HS-5 (cell line): Measurements from ENCODE around the gene LTF.

Experiments
- DNase-seq: peaks from one replicate; pipeline ENCODE4 v3.0.0-alpha.2; 2012; ENCODE audit warnings: low read depth

LTF gene

DNA sequence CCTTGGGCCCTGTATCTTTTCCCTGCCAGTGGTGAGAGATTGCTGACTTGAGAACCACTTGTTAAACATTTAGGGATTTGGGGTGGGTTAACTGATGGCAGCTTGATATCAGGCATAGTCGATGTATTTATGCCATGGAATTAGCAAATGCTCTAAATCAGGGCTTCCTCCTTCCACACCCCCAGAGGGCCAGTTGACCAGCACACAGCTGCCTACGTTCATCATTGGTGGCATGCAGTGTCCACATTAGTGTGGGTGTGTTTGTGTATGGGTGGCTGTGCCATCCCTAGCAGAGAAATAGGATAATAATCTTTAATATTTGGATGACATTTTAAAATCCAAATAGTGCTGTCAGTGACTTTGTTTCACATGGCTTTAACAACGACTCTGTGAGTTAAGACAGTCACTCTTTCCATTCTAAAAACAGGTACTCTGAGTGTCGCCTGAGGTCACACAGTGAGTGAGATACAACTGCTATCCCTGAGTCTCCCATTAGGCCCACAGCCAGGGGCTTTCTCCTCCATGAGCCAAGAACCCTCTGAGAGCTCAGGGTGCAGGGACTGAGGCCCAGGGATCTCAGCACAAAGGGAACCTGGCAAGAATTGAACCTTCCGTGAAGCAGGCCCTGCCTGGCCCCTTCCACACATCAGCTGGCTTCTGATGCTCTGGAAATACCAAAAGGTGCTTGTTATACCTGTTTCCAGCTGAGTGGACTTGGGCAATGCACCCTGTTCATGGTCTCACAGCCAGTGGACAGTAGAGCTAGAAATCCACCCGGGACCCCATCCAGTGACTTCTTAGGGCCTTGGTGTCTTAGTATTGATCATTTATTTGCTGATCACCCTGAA lies 4.3 kb upstream of the LTF start:
- no peak for DNase-seq

DNA sequence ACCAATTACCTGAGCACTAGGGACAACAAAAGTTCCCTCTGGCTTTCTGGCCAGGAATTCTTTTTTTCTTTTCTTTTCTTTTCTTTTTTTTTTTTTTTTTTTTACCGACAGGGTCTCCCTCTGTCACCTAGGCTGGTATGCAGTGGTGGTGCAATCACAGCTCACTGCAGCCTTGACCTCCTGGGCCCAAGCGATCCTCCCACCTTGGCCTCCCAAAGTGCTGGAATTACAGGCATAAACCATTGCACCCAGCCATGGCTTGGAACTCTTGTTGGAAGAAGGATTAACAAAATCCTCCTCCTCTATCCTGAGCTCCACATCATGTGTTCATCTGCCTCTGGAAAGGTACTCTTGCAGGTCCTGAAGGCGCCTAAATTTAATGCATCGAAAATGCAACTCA lies 2.9 kb upstream of the LTF start:
- DNase-seq = no peak

DNA sequence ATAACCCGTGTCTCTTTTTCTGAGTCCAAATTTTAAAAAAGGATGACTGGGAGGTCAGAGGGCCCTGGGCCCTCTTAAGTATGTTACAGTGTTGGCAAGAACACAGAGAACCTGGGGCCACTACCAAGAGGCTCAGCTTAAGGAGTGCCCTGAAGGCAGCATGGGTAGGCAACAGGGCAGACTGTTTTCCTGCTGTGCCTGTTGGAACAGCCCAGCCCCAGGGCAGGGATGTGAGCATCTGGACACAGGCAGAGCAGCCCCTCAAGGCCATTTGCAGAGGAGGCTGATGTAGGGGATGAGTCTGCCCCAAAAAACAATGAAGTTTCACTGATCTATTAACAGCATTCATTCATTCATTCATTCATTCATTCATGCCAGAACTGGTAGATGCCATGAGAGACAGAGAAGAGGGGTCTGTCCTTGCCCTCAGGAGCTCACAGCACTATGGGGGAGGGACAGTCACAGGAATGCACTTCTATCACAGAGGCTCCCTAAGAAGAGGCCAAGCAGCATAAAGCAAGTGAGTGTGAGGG lies 2.2 kb upstream of the LTF start:
- no peak for DNase-seq

DNA sequence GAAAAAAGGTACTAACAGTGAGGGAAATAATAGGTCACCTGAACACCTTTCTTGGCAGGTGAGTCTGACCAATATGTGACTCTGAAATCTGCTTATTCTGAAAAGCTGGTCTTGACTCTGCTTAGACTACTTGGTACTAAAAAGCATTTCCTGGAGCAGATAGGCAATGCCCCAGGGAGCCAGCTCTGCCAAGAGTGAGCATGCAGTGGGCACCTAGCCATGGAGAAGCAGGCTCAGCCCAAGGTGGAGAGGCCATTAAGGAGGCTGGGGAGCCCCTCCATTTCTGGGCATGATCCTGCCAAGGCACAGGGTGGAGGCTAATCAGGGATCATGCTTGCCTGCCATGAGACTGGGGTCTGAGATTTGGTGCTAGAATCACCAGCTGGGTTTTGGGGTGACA lies 1.6 kb upstream of the LTF start:
- DNase-seq = no peak

DNA sequence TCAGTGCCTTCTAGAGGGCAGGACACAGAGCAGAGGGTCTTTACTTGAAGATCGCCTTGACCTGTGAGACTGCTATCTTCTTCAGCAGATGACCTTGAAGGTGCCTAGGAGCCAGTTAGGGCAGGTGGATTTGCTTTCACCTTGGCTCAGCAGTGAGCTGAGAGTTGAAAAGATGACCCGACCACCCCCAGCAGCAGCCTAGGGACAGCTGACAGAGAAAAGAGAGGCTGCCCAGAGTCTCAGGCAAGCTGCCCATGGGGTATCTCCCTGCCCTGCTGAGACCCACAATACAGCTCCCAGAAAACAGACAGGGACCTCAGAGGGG lies 453 bp upstream of the LTF start:
- no peak for DNase-seq

DNA sequence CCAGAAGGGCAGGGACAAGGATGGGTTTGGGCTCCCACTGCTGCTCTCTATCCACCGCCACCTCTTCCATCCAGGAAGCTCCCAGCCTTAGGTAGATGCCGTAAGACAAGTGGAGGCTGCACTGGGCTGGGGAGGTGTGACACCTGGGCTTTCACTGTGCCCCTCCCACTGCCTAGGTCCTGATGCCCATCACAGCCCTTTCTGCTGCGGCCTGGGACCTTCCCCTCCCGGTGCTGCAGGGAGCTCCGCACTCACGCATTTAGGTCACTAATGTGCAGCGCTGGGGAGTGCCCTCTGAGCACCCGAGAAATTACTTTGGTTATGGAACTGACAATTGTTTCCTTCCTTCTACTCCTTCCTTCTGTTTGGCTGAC lies 850 bp downstream of the LTF start:
- no peak for DNase-seq

DNA sequence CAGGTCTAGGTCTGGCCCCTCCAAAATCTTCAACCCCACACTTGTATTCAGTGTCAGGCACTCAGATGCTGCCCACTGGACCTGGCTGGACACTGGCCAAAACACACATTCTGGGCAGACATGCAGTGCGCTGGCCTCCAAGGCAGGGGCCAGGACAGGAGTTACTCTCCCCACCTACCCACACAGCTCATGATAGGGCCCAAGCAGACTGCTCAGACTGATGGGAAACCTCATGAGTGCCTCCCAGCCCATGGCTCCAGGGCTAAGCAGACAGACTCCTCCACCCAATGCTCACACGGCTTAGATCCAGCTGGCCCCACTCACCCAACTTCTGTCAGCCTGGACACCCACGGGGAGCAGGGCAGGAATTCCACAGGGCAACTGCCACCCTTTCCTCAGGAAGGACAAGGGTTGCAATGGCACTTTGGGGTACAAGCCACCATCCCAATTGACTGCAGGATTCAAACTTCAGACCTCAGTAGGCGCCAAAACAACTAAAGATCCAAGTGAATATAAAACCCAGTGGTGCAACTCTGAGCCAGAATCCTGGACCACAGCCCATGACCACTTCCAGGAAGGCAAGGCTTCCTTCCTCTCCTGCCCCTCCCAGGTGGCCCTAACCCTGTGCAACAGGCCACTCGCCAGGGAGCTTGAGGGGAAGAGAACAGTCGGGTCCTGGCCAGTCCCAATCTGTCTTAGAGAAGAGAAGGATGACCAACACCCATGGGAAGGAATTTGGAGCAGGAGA lies 1.4 kb downstream of the LTF start:
- no peak for DNase-seq

DNA sequence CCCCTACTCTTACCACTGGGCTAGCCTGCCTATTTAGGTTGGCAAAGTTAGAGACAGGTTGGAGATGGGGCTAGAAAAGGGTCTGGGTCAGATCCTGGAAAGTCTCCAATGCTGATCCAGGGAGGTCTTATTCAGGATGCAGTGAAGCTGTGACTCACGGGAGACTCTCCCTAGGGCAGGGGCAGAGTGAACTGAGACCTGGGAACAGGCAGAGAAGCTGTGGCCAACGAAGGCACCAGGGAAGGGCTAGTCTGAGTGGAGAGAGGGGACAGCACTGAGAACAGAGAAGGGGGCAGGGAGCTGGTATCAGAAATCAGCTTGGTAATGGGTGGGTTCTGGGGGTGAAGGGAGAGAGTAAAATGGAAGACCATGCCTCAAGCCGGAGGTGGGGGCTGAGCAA lies 2.2 kb downstream of the LTF start:
- no peak for DNase-seq

DNA sequence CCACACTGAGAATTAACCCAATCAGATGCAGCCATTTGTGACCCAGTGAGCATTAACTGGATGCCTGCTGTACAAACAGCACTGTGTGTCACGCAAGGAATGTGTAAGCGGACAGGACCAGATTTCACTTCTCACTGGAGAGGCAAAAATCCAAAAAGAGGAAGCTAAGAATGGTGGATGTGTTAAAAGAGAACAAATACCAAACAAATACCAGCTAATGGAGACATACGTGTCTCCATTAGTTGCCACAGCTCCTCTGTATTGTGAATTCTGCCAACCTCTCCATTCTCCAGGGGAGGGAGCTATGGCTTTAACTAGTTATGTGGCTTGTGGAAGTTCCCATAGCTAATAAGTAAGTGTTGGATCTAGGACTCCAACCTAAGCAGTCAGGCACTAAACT lies 2.6 kb downstream of the LTF start:
- DNase-seq = no peak

DNA sequence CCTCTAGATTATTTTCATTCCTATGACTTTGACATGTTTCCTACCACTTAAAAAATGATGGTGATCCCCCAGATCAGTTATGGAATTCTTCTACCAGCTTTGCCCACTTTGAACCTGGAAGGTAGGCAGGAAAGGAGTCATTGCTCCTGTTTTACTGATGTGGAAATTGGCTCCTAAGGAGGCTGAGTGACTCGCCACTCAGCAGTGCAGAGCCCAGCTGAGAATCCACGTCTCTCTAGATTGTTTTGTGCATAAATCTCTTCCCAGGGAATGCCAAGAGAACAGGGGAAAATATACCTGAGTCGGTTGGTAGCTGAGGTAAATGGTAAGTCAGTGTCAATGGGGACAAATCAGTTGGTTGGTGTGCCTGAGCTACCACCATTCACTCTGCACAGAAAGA lies 4.7 kb downstream of the LTF start:
- DNase-seq = no peak

DNA sequence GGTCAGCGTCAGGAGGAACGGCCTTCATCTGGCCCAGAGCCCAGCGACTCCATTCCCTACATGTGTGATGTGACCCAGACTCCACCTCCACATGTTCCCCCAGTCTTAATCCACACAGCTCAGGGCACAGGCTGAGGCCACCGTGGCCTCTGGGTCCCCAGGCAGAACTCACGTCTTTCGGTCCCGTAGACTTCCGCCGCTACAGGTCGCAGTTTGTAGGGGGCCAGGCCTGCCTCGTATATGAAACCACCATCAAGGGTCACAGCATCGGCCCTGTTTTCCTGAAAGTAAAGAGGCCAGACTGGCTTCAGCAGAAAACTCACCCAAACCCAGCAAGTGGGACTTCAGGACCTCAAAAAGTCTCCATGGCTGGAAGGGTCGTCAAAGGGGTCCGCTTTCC lies 8.6 kb downstream of the LTF start:
- DNase-seq = no peak

DNA sequence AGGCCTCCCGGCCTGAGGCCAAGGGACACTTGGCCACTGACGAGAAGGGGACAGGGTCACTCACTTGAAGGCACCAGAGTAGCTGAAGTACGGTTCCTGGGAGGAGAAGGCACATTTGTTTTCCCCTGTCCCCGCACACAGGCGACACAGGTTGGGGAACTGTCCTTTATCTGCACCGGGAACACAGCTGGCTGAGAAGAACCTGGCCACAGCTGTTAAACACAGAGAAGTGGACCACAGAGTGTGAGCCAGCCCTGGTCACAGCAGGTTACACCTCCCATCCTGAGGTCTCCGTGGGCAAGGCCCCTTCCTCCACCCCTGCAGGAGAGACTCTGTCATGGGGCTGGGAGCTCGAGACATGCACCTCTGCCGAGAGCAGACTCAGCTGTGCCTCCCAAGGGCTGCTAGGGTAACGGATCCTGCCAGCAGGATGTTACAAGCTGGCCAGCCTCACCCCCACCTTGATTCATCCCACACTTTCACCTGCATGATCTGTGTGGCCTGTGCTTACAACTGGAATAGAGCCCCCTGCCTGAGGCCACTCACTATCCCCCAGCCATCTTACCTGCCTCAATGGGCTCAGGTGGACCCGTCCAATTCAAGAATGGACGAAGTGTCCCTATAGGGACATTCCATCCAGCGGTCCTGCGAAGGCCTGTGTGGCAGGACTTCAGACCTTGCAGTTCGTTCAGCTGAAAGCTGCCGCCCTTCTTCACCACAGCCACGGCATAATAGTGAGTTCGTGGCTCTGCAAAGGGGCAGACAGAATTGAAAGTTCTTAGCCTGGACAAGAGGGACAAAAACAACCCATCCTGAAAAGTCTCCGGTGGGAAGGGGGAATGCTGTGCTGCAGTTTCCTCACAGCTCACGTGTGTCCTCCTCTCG lies 9.2 kb downstream of the LTF start:
- DNase-seq = no peak

DNA sequence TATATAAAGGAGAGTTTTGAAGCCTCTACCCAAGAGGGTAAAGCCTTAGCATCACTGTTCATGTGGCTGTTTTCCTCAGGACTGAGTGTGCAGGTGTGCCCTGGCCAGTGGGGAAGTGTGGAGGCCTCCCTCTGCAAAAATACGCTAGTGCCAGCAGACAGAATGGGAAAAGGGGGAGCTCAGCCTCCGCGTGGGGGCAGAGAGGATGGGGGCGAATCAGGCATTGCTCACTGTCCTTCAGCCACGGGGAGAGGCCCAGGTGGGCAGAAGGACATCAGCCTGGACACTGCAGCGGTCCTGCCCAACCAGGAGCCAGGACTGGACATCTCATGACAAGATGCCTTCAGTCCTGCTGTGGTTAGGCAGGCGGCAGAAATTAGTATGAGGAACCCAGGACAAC lies 10.1 kb downstream of the LTF start:
- DNase-seq = no peak

DNA sequence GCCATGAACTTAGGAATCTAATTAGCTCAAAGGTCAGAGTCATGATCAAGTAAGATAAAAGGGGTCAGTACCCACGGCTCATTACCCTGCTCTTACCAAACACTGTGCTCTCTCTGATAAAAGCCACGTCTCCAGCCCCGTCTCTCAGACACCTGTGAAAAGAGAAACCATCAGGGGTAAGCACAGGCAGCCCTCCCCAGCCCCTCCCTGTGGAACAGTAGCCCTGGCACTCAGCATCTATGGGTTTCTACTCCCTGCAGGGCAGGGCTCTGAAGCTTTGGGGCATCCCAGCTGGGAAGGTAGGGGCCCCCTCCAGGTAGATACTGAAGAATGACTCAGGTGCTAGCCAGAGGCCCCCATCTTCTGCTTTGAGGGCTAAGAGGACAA lies 10.5 kb downstream of the LTF start:
- DNase-seq = no peak

DNA sequence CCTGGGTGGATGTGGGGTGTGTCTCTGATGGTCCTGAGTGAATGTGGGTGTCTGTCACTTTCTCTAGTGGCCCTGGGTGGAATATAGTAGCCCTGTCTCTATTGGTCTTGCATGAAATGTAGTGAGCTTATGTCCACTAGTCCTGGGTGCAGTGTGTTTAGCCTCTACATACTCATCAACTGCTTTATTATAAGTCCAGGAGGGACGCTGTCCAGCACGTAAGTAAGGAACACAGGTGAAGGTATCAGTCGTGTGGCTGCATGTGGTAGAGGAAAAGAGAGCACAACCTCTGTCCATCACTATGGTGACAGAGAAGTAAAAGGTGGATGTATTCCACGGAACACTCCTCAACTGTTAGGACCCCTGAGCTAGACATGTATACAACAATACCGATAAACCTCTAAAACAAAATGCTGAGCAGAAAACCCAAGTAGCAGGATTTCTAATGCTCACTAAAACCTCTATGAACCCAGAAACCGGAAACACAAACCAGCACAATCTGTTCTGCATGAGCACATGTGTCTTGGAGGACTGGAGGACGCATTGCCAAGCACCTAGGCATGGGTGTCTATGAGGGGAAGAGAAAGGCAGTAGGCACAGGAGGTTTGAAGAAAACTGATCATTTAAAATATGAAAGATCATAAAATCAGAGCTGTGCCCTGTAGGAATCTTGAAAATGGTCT lies 11.0 kb downstream of the LTF start:
- DNase-seq = no peak

DNA sequence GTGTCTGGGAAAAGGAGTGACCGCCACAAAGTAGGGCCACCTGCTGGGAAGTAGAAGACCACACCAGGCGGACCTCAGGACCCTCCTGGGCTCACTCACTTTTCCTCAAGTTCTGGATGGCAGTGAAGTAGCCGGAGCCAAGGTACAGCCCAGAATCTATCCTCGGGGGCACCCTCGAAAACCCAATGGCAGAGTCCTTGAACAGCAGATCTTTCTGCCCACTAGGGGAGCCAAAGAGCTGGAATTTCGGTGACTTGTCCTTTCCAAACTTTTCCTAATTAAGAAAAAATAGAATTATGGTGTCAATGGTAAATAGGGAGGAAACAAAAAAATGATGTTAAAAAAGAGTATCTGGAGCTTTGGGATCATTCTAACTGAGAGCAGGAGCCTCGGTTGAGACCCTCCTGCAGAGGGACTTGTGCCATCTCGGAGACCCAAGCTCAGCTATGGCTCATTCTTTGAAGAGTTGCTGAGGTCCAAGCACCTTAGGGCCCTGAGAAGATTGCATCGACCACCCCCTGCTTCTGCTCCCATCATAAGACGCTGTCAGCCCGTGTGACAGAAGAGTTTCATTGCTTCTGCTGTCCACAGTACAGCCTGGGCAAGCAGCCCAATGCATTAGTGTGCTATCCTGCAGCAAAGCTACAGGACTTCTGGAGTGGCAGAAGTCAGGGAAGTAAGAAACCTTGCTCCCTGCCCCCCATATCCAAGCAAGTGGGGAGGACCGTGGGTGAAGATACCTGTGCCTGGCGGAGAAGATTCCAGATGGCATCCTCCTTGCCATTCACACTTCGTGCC lies 14.8 kb downstream of the LTF start:
- no peak for DNase-seq

DNA sequence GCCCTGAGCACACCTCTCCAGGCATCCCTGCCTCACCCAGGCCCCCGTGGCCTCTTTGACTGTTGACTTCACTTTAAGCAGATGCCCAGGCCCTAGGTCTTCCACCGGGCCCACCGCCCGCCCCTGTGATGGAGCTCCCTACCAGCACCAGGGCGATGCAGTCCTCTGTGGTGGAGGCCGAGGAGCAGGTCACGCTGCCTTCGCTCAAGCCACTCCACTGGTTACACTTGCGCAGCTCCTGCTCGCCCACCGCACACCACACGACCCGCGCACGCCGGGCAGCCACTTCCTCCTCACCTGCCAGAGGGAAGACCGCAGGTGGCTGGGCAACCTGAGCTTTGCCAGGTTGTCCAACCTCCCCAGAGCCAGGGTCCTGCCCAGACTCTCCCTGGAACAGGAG lies 16.0 kb downstream of the LTF start:
- no peak for DNase-seq

DNA sequence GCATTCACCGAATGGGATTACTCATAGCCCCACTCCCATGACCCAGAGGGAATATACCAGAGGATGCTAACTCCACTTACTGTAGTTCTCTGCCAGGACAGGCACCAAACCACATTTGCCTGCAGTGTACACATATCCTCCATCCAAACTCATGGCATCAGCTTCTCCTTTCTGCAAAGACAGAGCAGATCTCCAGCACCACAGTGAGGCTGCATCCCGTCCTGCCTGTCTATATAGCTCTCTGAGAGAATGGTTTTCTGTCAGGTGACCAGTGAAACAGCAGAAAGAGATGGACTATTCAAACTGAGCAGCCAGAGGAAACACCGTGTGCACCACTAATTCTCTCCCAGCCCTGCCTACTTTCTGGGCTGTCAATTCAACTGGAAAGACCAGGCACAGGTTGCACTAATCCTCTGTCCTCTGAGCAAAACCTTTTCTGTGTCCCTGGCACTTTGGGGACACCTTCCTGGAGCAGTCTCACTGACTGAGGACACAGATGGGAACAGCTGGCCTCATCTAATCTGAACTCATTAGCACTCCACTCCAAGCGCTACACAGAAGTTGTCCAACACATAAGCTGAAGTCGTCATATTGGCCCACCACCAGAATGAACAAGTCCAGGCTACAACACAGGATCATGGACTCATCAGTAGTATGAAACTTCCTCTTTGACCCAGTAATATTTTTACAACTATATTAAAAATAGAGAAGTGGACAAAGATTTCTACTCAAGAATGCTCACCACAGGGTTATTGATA lies 17.3 kb downstream of the LTF start:
- no peak for DNase-seq

DNA sequence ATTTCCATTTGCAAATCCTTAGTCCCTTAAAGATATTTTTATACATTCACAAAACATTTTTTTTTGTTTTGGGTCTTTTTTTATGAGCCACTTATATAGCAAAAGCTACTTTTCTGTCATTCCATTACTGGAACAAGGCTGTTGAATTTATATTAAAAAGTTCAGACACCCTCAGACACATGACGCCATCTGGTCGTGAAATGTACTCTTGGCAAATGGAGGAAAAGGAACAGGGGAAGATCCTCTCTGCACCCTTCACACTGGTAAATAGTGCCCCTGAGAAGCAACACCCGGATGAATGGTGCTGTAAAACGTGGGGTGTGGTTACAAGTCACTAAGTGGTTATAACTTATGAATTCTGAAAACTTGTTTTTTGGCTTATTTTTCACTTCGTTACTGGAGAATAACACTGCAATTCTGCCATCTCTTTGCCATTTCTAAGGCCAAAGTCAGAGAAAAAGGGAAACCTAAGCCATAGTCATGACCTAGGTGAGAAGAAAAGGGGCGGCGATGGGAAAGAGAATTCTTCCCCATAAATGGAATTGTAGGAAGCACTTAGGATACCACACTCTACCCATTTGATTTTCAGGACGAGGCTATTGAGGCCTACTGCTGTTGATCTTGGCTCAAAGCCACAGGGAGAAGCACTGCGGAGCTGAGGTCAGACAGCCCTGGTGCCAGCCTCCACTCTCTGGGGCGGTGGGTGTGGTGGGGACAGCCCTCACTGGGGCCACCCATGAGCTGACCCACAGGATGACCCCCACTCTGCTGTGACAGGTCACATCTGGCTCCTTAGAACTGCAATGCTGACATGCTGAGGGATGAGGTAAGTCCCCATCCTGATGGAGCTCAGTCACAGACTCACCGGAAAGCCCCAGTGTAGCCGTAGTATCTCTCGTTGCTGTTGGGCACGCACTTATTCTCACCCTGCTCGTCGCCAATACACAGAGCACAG lies 21.9 kb downstream of the LTF start:
- no peak for DNase-seq
